ENCODE results near the gene HNRNPM. TPM values are rescaled to one million over a fixed set of nuclear protein-coding genes. Genes with fewer than 3 reads are reported as not detected.

The HNRNPM gene
- total RNA-seq, 1 experiment from 2014 or later: 468 TPM

GRCh38 chr19:8518536-8518935 lies 73.8 kb downstream of the HNRNPM start:
- WGBS (ENCODE audit: extremely low coverage, insufficient read length, low lambda C conversion rate): no CpG with 5 or more reads among the region's 11 CpGs

More at GRCh38 chr19:8518536-8518935, 73.8 kb downstream of the HNRNPM start:
- Histone ChIP-seq H2BK15ac (ENCODE audit: low read depth, low read length) (no peak overlapping the region), H2BK12ac (ENCODE audit: insufficient read length, low read depth, low read length) (no peak overlapping the region), H3K27ac (ENCODE audit: insufficient read length, low read depth, low read length) (no peak overlapping the region), H2BK20ac (ENCODE audit: low read depth, low read length, poor library complexity, severe bottlenecking) (no peak overlapping the region), H2BK120ac (ENCODE audit: low read depth, low read length, poor library complexity, severe bottlenecking) (no peak overlapping the region), H4K5ac (ENCODE audit: insufficient read length, low read depth, low read length) (no peak overlapping the region), H3T11ph (ENCODE audit: low read length) (no peak overlapping the region), H4K91ac (ENCODE audit: insufficient read length, low read depth, low read length) (no peak overlapping the region), H3K4me1 (ENCODE audit: insufficient read depth, low read length) (no peaks in the 10 kb centered on the region), H4K8ac (replicated peaks; ENCODE audit: insufficient read length, low read depth, low read length) (no peak overlapping the region), H3K27me3 (ENCODE audit: insufficient read depth, low read length) (no peaks in the 10 kb centered on the region), H2AK5ac (ENCODE audit: insufficient read length, low read length) (no peak overlapping the region), H2BK5ac (ENCODE audit: insufficient read length, low read length) (no peak overlapping the region), H3K79me2 (ENCODE audit: insufficient read depth, low read length) (no peaks in the 10 kb centered on the region), H3K79me1 (ENCODE audit: insufficient read depth, low read depth, low read length, poor library complexity, severe bottlenecking) (no peaks in the 10 kb centered on the region), H2AFZ (ENCODE audit: low read length) (no peak overlapping the region), H3K23me2 (ENCODE audit: insufficient read length, low read depth, low read length, poor library complexity, severe bottlenecking) (peaks cover 3% of the 10 kb centered on the region), H3K9ac (ENCODE audit: extremely low read depth, insufficient read length, low read length) (no peak overlapping the region), H3K4ac (ENCODE audit: low read depth, low read length) (no peak overlapping the region), H4K20me1 (ENCODE audit: control insufficient read depth, insufficient read depth, insufficient read length) (no peaks in the 10 kb centered on the region), H3K4me2 (ENCODE audit: insufficient read depth, insufficient read length, low read length) (no peak overlapping the region), H3K23ac (ENCODE audit: insufficient read length, low read depth, low read length) (no peak overlapping the region), H3K56ac (ENCODE audit: insufficient read length, low read depth, low read length) (no peak overlapping the region), H3K18ac (ENCODE audit: insufficient read length, low read depth, low read length) (no peak overlapping the region), H3K14ac (ENCODE audit: insufficient read depth, low read length) (no peak overlapping the region), H3K9me3 (ENCODE audit: control insufficient read depth, low read depth, low read length) (no peaks in the 10 kb centered on the region)
- no peak for DNase-seq
- peaks cover 6 to 11% of the 10 kb centered on the region in 2 experiments for H3K4me1 Mint-ChIP-seq
- peaks cover 4% of the 10 kb centered on the region for H3K27me3 Mint-ChIP-seq (ENCODE audit: low read depth)
- no peaks in the 10 kb centered on the region for H3K36me3 Mint-ChIP-seq (ENCODE audit: insufficient read depth in 1 of 3, low read depth in 3 of 3)
- H3K27ac Mint-ChIP-seq: no peak overlapping the region; a peak in 1 of 7 replicates
- H3K9me3 Mint-ChIP-seq: no peaks in the 10 kb centered on the region; a peak in 2 of 5 replicates
- no peak overlapping the region for H3K4me3 Mint-ChIP-seq
- TF ChIP-seq CTCF (conservative IDR thresholded peaks at IDR 0.05): no peak

Measured in H9 (cell line).